Keratinocyte (primary cell): ENCODE results near the gene TPRG1L. TPM values are rescaled to one million over a fixed set of nuclear protein-coding genes. Genes with fewer than 3 reads are reported as not detected.

Experiments used
- DNase-seq: peaks from one replicate; pipeline ENCODE4 v3.0.0-alpha.2; 2011; ENCODE audit warnings: low read depth, missing footprints, low spot score
- FAIRE-seq: peaks from 2 replicates; lab custom pipeline; 2011; peaks lifted over from hg19 to GRCh38; lab: Jason Lieb, UNC
- H2AFZ ChIP-seq: 2 replicates; pipeline ENCODE4 v1.6.0; 2012; ENCODE audit warnings: low read length, control low read depth, inconsistent platforms; ENCODE audit not compliant: control insufficient read depth
- H3K27ac ChIP-seq: 2 replicates; pipeline ENCODE4 v1.5.1; 2011; ENCODE audit warnings: low read length; ENCODE audit not compliant: control insufficient read depth, insufficient read depth
- H3K27me3 ChIP-seq: 3 replicates; pipeline ENCODE4 v1.6.0; 2011; ENCODE audit warnings: low read length; ENCODE audit not compliant: control insufficient read depth, insufficient read depth; ENCODE audit errors: extremely low read depth
- H3K36me3 ChIP-seq, 2 experiments: 2 replicates in 1 of 2; 3 replicates in 1 of 2; pipeline ENCODE4 v1.5.1; 2011; ENCODE audit warnings: low read length in 2 of 2, mild to moderate bottlenecking in 1 of 2; ENCODE audit not compliant: control insufficient read depth in 2 of 2, insufficient read depth in 2 of 2; ENCODE audit errors: extremely low read depth in 1 of 2
- H3K4me1 ChIP-seq: 3 replicates; pipeline ENCODE4 v1.5.1; 2011; ENCODE audit warnings: low read length; ENCODE audit not compliant: control insufficient read depth, insufficient read depth; ENCODE audit errors: extremely low read depth
- H3K4me2 ChIP-seq: 3 replicates; pipeline ENCODE4 v1.6.0; 2011; ENCODE audit warnings: low read depth, low read length; ENCODE audit not compliant: control insufficient read depth, insufficient read depth; ENCODE audit errors: extremely low read depth
- H3K4me3 ChIP-seq, 3 experiments: fragments of 200-600 bp in 1 of 3; sonication (generic) in 1 of 3; 2 replicates in 2 of 3; 3 replicates in 1 of 3; pipeline ENCODE4 v1.5.1; 2011 to 2016; ENCODE audit warnings: low read length in 3 of 3, mild to moderate bottlenecking in 3 of 3, control low read depth in 2 of 3, inconsistent platforms in 1 of 3, low read depth in 1 of 3, mixed read lengths in 1 of 3, mixed run types in 1 of 3, moderate library complexity in 1 of 3; ENCODE audit not compliant: control insufficient read depth in 2 of 3, insufficient read depth in 2 of 3; ENCODE audit errors: extremely low read depth in 1 of 3
- H3K79me2 ChIP-seq: 2 replicates; pipeline ENCODE4 v1.6.0; 2012; ENCODE audit warnings: low read length; ENCODE audit not compliant: control insufficient read depth, insufficient read depth
- H3K9ac ChIP-seq: 3 replicates; pipeline ENCODE4 v1.6.0; 2011; ENCODE audit warnings: low read length; ENCODE audit not compliant: control insufficient read depth, insufficient read depth; ENCODE audit errors: extremely low read depth
- H3K9me1 ChIP-seq: 3 replicates; pipeline ENCODE4 v1.6.0; 2011; ENCODE audit warnings: low read length; ENCODE audit not compliant: control insufficient read depth, insufficient read depth; ENCODE audit errors: extremely low read depth
- H3K9me3 ChIP-seq: 2 replicates; pipeline ENCODE4 v1.5.1; 2012; ENCODE audit warnings: low read depth, low read length; ENCODE audit not compliant: control insufficient read depth
- H4K20me1 ChIP-seq: 3 replicates; pipeline ENCODE4 v1.6.0; 2011; ENCODE audit warnings: low read length; ENCODE audit not compliant: control insufficient read depth, insufficient read depth; ENCODE audit errors: extremely low read depth
- EZH2 ChIP-seq: IDR thresholded peaks from one replicate; pipeline ENCODE4 v1.6.1; 2012; ENCODE audit warnings: inconsistent platforms, mild to moderate bottlenecking, low read length, moderate library complexity
- dilution Hi-C: fragments of 300-500 bp; cut with MboI; formaldehyde crosslinking; loops from one replicate; pipeline ENCODE4 v1.7.0; 2020; ENCODE audit warnings: low sequenced_read_pairs; ENCODE audit not compliant: extremely low pct_ligation_motif_present
- polyA plus RNA-seq, 5 experiments: library from polyadenylated mRNA; depleted of rRNA in 3 of 5; stranded (reverse) in 3 of 5; stranded (forward) in 1 of 5; unstranded in 1 of 5; fragments of >200 nt; gene quantifications; 1 replicate in 1 of 5; 2 replicates in 3 of 5; 3 replicates in 1 of 5; pipeline versions ENCODE4 v1.2.1 to v1.2.3, GENCODE V29; 2011 to 2012; ENCODE audit warnings: missing spikeins in 2 of 5, low read depth in 1 of 5, low replicate concordance in 1 of 5
- TF ChIP-seq, protein P1 (sequence below), 3 experiments: IDR thresholded peaks in 1 of 3; conservative IDR thresholded peaks in 1 of 3; optimal IDR thresholded peaks in 1 of 3; 2 replicates in 2 of 3; 3 replicates in 1 of 3; pipeline versions ENCODE3 to v1.5.1; 2011; ENCODE audit warnings: low read length in 3 of 3, mild to moderate bottlenecking in 3 of 3, moderate library complexity in 2 of 3, control low read depth in 1 of 3, inconsistent platforms in 1 of 3; ENCODE audit not compliant: insufficient read depth in 2 of 3; ENCODE audit errors: extremely low read depth in 1 of 3

Gene TPRG1L
- polyA plus RNA-seq, 1 donor (not counting 4 experiments of a cell fraction or from before 2014, with no cell fraction given): 57.4 TPM

DNA sequence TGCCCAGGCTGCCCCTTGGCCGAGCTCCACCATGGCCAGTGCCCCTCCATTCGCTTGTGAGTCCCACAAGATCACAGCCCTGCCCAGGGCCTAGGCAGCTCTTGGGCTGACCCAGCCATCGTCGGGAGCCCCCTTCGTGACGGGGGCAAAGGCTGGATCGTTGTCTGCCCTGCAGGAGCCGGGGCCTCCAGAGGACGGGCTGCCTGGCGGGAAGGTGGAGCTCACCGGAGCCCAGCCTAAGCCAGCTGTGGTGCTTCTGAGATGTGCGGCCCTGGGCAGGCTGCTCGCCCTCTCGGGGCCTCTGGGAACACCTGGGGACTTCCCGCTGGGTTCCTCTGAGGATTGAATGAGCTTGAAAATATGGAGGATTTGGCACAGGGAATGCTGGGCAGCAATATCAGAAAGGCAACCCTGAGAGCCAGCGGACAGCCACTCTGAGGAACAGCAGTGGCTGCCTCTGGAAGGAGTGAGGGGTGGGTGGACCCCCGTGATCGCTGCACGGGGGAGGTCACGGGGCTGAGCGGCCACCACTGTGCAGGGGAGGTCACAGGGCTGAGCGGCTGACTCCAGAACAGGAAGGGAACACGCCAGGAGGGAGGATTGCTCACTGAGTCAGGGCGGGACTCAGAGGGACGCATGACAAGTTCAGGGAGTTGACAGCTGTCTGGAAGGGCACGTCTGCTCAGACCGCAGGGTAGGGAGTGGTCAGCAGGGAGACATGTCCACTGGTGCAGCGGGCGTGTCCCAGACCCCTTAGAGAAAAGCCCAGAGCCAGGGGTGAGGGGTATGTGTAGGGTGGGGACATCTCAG is 46.8 kb downstream of the TPRG1L start:
- H3K9me3 ChIP-seq: no peaks in the 10 kb centered on the region
- no peaks in the 10 kb centered on the region for H3K36me3 ChIP-seq
- no peak for FAIRE-seq
- H3K4me1 ChIP-seq: peaks cover 5% of the 10 kb centered on the region
- no peaks in the 10 kb centered on the region for H3K9me1 ChIP-seq
- no peak for TF ChIP-seq EZH2
- TF ChIP-seq, protein P1, sequence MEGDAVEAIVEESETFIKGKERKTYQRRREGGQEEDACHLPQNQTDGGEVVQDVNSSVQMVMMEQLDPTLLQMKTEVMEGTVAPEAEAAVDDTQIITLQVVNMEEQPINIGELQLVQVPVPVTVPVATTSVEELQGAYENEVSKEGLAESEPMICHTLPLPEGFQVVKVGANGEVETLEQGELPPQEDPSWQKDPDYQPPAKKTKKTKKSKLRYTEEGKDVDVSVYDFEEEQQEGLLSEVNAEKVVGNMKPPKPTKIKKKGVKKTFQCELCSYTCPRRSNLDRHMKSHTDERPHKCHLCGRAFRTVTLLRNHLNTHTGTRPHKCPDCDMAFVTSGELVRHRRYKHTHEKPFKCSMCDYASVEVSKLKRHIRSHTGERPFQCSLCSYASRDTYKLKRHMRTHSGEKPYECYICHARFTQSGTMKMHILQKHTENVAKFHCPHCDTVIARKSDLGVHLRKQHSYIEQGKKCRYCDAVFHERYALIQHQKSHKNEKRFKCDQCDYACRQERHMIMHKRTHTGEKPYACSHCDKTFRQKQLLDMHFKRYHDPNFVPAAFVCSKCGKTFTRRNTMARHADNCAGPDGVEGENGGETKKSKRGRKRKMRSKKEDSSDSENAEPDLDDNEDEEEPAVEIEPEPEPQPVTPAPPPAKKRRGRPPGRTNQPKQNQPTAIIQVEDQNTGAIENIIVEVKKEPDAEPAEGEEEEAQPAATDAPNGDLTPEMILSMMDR (optimal IDR thresholded peaks at IDR 0.05 in 1 of 3, IDR thresholded peaks at IDR 0.05 in 1 of 3, conservative IDR thresholded peaks at IDR 0.05 in 1 of 3; ENCODE audit: extremely low read depth in 1 of 3, insufficient read depth in 2 of 3, low read length in 3 of 3): no peak
- H3K27ac ChIP-seq: no peak overlapping the region
- no peak overlapping the region for H3K4me2 ChIP-seq
- no peaks in the 10 kb centered on the region for H3K79me2 ChIP-seq
- H2AFZ ChIP-seq: no peak overlapping the region
- H3K9ac ChIP-seq: no peak overlapping the region
- no peaks in the 10 kb centered on the region for H4K20me1 ChIP-seq
- no peak overlapping the region for H3K4me3 ChIP-seq
- DNase-seq: no peak
- dilution Hi-C loops: no loop called here
- H3K27me3 ChIP-seq: peaks cover 13% of the 10 kb centered on the region

DNA sequence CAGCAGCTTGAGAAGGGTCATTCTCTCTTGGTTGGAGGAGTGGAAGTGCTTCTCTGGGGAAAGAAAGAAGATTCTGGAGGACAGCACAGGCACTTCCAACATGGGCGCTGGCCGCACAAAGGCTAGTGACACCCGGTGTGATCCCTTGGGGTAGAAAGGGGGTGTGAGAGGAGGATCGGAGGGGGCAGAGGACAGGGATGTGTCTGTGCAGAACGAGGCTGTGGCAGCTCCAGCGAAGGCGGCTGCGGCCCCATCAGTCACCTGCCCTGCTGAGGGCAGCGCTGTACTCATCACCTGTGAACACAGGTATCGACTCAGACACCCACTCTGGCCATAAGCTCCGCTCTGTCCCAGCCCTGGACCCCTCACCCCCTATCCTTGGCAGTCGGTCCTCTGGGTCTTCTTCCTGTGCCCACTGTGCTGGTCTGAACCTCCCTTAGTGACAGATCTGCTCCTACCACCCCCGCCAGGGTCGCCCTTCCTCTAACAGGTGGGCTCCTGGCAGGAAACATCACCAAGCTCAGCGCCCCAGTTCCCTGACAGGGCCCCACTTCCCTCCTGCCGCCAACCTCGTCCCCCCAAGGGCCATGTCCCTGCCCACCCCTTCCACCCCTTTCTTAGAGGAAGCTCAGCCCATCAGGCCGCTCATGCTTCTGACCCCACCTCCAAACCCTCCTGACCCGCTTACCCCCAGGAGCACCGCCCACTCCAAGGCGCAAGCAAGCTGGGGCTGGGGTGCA is 47.6 kb downstream of the TPRG1L start:
- no peaks in the 10 kb centered on the region for H4K20me1 ChIP-seq
- no peak overlapping the region for H3K9ac ChIP-seq
- no peaks in the 10 kb centered on the region for H3K79me2 ChIP-seq
- FAIRE-seq: no peak
- TF ChIP-seq, protein P1 (optimal IDR thresholded peaks at IDR 0.05 in 1 of 3, IDR thresholded peaks at IDR 0.05 in 1 of 3, conservative IDR thresholded peaks at IDR 0.05 in 1 of 3; ENCODE audit: extremely low read depth in 1 of 3, insufficient read depth in 2 of 3, low read length in 3 of 3): no peak
- TF ChIP-seq EZH2: no peak
- H3K9me1 ChIP-seq: no peaks in the 10 kb centered on the region
- H3K4me1 ChIP-seq: peaks cover 5% of the 10 kb centered on the region
- DNase-seq: no peak
- peaks cover 13% of the 10 kb centered on the region for H3K27me3 ChIP-seq
- no peak overlapping the region for H2AFZ ChIP-seq
- H3K36me3 ChIP-seq: no peaks in the 10 kb centered on the region
- H3K4me2 ChIP-seq: no peak overlapping the region
- no peaks in the 10 kb centered on the region for H3K9me3 ChIP-seq
- dilution Hi-C loops: no loop called here
- H3K4me3 ChIP-seq: no peak overlapping the region
- no peak overlapping the region for H3K27ac ChIP-seq
